ENCODE results near the gene MFNG.

DNA sequence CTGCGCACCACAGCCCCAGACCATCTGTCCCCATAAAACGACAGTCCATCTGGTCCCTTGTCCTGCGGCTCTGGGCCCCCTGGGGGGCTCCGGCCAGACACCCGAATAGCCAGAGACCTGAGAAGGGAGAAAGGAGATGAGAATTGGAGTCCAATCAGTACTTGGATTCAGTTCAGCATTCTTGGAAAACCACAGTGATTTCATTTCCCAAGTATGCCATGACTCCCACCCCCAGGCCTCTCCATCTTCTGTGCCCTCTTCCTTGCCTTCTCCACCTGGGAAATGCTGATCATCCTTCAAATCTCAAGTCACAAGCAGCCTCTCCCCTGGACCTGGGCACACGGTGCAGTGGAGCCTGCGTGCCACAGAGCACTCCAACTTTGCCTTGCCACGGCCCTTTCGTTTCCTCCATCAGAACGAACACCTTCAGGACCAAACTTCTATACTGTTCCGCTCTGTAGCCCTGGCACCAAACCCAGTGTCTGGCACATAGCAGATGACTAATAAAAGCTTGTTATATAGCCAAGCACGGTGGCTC lies 10.9 kb upstream of the MFNG start:
- TF ChIP-seq POLR2AphosphoS5 (IDR thresholded peaks at IDR 0.05), result no peak
- TF ChIP-seq, protein P1, sequence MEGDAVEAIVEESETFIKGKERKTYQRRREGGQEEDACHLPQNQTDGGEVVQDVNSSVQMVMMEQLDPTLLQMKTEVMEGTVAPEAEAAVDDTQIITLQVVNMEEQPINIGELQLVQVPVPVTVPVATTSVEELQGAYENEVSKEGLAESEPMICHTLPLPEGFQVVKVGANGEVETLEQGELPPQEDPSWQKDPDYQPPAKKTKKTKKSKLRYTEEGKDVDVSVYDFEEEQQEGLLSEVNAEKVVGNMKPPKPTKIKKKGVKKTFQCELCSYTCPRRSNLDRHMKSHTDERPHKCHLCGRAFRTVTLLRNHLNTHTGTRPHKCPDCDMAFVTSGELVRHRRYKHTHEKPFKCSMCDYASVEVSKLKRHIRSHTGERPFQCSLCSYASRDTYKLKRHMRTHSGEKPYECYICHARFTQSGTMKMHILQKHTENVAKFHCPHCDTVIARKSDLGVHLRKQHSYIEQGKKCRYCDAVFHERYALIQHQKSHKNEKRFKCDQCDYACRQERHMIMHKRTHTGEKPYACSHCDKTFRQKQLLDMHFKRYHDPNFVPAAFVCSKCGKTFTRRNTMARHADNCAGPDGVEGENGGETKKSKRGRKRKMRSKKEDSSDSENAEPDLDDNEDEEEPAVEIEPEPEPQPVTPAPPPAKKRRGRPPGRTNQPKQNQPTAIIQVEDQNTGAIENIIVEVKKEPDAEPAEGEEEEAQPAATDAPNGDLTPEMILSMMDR (IDR thresholded peaks at IDR 0.05), result no peak

Data from prostate gland (tissue), 2 donors.